RKO (cell line): Measurements from ENCODE around the gene MCM3.

Experiments used
- DNase-seq: peaks from one replicate; pipeline ENCODE4 v3.0.0-alpha.2; 2016; ENCODE audit warnings: low spot score

The MCM3 gene

GRCh38 chr6:52301326-52301725 lies 16.8 kb upstream of the MCM3 start:
- no peak for DNase-seq

- DNase-seq = no peak
Observed at GRCh38 chr6:52300489-52300931, 16.0 kb upstream of the MCM3 start.

GRCh38 chr6:52299653-52300052 lies 15.1 kb upstream of the MCM3 start:
- no peak for DNase-seq

GRCh38 chr6:52297433-52297832 lies 12.9 kb upstream of the MCM3 start:
- DNase-seq = no peak

GRCh38 chr6:52293067-52293466 lies 8.5 kb upstream of the MCM3 start:
- DNase-seq = no peak

- DNase-seq = no peak
Observed at GRCh38 chr6:52288841-52289240, 4.3 kb upstream of the MCM3 start.

GRCh38 chr6:52288216-52288615 lies 3.7 kb upstream of the MCM3 start:
- DNase-seq = no peak

- peak; percentile 84 for DNase-seq
Observed at GRCh38 chr6:52286798-52287432, 2.4 kb upstream of the MCM3 start.

GRCh38 chr6:52285177-52286068 lies 881 bp upstream of the MCM3 start:
- DNase-seq = peak; percentile 64

GRCh38 chr6:52284131-52284459 lies 447 bp downstream of the MCM3 start:
- DNase-seq = peak; percentile 67

GRCh38 chr6:52283111-52283510 lies 1.4 kb downstream of the MCM3 start:
- DNase-seq = no peak

- DNase-seq = no peak
Observed at GRCh38 chr6:52276130-52276529, 8.4 kb downstream of the MCM3 start.

GRCh38 chr6:52271852-52272460 lies 12.6 kb downstream of the MCM3 start:
- DNase-seq = no peak

GRCh38 chr6:52263709-52264540 lies 20.6 kb downstream of the MCM3 start:
- peak; percentile 70 for DNase-seq

- DNase-seq = no peak
Observed at GRCh38 chr6:52262620-52263344, 21.8 kb downstream of the MCM3 start.

- DNase-seq = no peak
Observed at GRCh38 chr6:52261229-52261628, 23.3 kb downstream of the MCM3 start.

- DNase-seq = no peak
Observed at GRCh38 chr6:52260634-52261033, 23.9 kb downstream of the MCM3 start.

GRCh38 chr6:52255434-52255833 lies 29.1 kb downstream of the MCM3 start:
- no peak for DNase-seq

GRCh38 chr6:52254731-52255378 lies 29.7 kb downstream of the MCM3 start:
- no peak for DNase-seq

GRCh38 chr6:52253494-52253893 lies 31.0 kb downstream of the MCM3 start:
- DNase-seq = no peak

- no peak for DNase-seq
Observed at GRCh38 chr6:52251113-52251512, 33.4 kb downstream of the MCM3 start.
